ENCODE results near the gene ZNF674.

ZNF674 gene

GRCh38 chrX:46456125-46456922, 88.9 kb downstream of the ZNF674 start:
- no peak for TF ChIP-seq CTCF (IDR thresholded peaks at IDR 0.05; ENCODE audit: unreplicated experiment in 3 of 3)
- peaks cover 43% of the 10 kb centered on the region for H3K36me3 Mint-ChIP-seq (ENCODE audit: low read depth)
- H3K27me3 Mint-ChIP-seq (ENCODE audit: low read depth): no peaks in the 10 kb centered on the region
- peaks cover 3% of the 10 kb centered on the region for H3K9me3 Mint-ChIP-seq
- no peak overlapping the region for H3K27ac Mint-ChIP-seq
- H3K4me1 Mint-ChIP-seq: no peaks in the 10 kb centered on the region
- H3K4me3 Mint-ChIP-seq: no peak overlapping the region

Data from nephron (organoid).